HG02588 (cell line): ENCODE data around the gene IARS1.

Experiments used
- ATAC-seq: cut with Tn5 transposase; IDR thresholded peaks from one replicate; pipeline ENCODE4 v1.9.1; 2021; ENCODE audit warnings: mild to moderate bottlenecking, moderate library complexity; ENCODE audit not compliant: unreplicated experiment

IARS1 gene

GRCh38 chr9:92293452-92294296 lies at the start of gene IARS1:
Gene IARS1 (minus strand): TSS chr9:92293697. CDS start chr9:92289419, 4,278 bp downstream.
- peak; percentile 96 for ATAC-seq

GRCh38 chr9:92342825-92343488 lies 49.5 kb upstream of the IARS1 start:
- ATAC-seq, result no peak

- no peak for ATAC-seq
These were observed 48.1 kb upstream of the IARS1 start for GRCh38 chr9:92341578-92341977.

GRCh38 chr9:92333282-92333634 lies 39.8 kb upstream of the IARS1 start:
- ATAC-seq, result no peak

GRCh38 chr9:92332577-92333281 lies 39.2 kb upstream of the IARS1 start:
- ATAC-seq, result no peak

- no peak for ATAC-seq
These were observed 34.7 kb upstream of the IARS1 start for GRCh38 chr9:92328225-92328624.

GRCh38 chr9:92327283-92327850 lies 33.9 kb upstream of the IARS1 start:
- ATAC-seq, result no peak

- no peak for ATAC-seq
These were observed 32.5 kb upstream of the IARS1 start for GRCh38 chr9:92325991-92326500.

GRCh38 chr9:92325269-92325990 lies 31.9 kb upstream of the IARS1 start, which contains the start of the genes CENPP and NOL8:
Gene CENPP (plus strand): TSS chr9:92325953.
Gene NOL8 (minus strand): TSS chr9:92325350. CDS start chr9:92324161, 1,189 bp downstream.
- ATAC-seq, result peak; percentile 92

GRCh38 chr9:92324889-92325268 lies 31.4 kb upstream of the IARS1 start:
- peak; percentile 9 for ATAC-seq

- no peak for ATAC-seq
These were observed 30.9 kb upstream of the IARS1 start for GRCh38 chr9:92324431-92324830.

GRCh38 chr9:92315456-92315855 lies 22.0 kb upstream of the IARS1 start:
- ATAC-seq, result no peak

GRCh38 chr9:92313624-92314012 lies 20.1 kb upstream of the IARS1 start:
- no peak for ATAC-seq

- ATAC-seq, result no peak
These were observed 19.6 kb upstream of the IARS1 start for GRCh38 chr9:92312887-92313623.

GRCh38 chr9:92310562-92310961 lies 17.1 kb upstream of the IARS1 start:
- ATAC-seq, result no peak

GRCh38 chr9:92308893-92309292 lies 15.4 kb upstream of the IARS1 start:
- ATAC-seq, result no peak

- ATAC-seq, result no peak
These were observed 7.4 kb upstream of the IARS1 start for GRCh38 chr9:92300936-92301335.

- ATAC-seq, result no peak
These were observed 5.6 kb upstream of the IARS1 start for GRCh38 chr9:92299116-92299515.

GRCh38 chr9:92298036-92298435 lies 4.5 kb upstream of the IARS1 start:
- ATAC-seq, result no peak

- ATAC-seq, result no peak
These were observed 4.1 kb upstream of the IARS1 start for GRCh38 chr9:92297611-92298010.
